DMS153 treated with DMSO at 0.1 percent for 48 hours (cell line): ENCODE results near the gene ATP13A5.

ENCODE experiments used
- DNase-seq: peaks from one replicate; lab custom pipeline; 2025; ENCODE audit not compliant: unreplicated experiment; lab: John Stamatoyannopoulos, UW

ATP13A5 gene

DNA sequence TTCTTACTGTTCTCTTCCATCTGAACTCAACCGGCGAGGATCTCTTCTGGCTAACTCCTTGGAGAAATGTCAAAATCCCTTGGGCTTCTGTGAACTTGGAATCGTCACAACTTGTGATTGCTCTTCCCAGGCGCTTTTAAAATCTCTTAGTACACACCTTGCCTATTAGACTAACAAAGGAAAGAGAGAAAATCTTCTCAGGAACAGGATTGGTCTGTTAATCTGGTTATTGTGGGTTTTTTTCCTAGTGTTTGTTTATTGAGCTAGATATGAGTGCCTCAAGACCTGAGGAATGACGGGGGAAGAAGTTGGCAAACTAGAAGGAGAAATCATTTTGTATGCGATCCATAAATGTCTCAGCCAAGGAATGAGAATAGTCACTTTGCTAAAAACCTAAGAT lies at the start of gene ATP13A5:
TSS of gene ATP13A5 (minus strand) at position 48 of the 400 bp plus-strand sequence. CDS start at position 20, 28 bp downstream.
- no peak for DNase-seq

DNA sequence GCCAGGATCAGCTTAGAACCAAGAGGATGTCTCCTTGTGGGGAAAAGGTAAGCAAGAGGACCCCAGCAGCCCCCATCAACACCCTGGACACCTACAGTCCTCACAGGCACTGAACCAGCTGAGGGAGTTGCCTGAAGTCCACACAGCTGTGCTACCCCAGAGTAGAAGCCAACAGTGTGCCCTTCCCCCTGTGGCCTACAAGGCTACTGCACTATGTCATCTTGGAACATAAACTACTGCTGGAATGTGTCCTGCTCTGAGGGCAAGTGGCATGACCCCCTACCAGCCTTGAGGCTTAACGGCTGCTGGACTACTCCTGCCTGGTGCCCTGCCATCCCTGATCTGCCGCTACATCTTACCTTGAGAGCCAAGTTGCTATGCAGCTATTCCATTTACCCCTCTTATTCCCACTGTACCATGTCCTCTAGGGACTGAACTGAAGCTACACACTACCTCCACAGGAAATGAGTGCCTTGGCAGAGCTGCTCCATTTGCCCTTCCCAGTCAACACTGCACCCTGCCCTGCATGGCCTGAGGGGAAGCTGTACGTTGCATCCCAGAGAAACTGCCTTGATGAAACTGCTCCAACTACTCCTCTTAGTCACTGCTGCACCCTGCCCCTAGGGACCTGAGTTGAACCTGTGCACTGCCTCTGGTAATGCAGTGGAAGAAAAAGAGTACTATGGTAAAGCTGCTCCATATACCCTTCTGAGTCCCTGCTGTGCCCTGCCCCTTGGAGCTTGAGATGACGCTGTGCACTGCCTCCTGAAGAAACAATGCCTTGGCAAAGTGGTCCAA lies 40.2 kb upstream of the ATP13A5 start:
- no peak for DNase-seq

- DNase-seq: no peak
These were observed 38.1 kb upstream of the ATP13A5 start for GRCh38 chr3:193416629-193417028.

DNA sequence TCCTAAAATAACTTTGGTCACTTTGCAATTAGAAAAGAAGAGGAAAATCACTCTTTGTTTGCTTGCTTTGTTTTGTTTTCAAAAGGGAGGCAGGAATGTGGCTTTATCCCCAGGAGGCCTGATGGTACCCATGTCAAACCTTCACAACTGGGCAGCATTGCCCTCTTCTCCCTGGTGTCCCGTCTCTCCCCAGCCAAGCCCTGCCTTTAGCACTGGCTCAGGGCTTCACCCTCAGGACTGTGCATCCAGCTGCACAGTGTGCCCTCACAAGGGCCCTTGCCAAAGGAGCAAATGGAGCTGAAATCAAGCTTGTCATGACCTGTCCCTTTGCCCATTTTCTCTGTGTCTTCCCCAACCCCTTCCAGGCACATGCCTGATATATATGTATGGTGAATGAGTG lies 29.1 kb upstream of the ATP13A5 start:
- DNase-seq: no peak

DNA sequence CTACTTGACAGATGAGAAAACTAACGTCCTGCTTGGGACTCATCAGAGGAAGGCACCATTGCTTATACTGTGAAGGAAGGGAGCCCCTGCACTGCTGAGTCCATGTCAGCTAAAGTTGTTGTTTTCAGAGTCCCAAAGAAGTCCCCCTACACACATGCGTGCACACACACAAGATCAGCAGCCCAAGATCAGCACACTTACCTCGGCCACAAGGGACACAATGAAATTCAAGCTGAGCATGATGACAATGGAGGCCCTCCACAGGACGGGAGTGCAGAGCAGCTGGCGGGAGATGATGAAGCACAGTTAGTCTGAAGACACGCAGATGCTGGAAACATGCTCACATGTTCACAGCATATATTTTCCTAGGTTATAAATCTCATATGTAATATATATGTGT lies 28.6 kb upstream of the ATP13A5 start:
- no peak for DNase-seq

DNA sequence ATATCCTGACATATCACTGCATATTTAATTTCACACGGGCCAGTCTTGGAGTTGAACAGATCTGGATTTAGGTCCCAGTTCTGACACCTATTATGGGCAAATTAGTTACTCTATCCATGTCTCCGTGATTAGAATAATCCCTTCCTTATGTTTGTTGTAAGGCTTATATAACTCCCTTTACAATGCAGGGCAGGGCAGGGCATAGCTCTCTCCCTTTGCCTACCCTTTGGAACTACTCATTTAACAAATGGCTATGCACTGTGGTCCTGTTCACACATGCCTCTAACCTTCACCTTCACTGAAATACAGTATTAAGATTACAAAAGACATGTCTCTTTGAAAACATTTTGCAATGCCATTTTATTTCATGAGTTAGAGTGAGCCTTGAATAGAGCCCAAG lies 24.8 kb upstream of the ATP13A5 start:
- no peak for DNase-seq

DNA sequence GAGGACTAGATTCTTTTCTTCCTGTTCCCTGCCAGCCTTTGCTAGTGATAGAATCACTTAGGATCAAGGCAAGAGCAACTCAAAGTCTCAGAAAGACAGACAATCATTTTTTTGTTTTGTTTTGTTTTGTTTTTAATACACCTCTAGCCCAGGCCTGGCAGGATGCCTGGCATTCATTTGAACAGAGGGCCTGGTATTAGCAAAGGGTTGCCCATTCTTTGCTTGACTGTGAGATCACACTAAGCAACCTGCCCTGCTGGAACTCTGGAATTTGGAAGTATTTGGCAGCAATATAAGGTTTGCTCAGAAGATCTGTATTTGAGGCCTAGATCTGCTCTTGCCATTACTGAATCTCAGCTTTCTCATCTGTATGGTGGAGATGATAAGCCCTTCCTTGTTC lies 21.8 kb upstream of the ATP13A5 start:
- no peak for DNase-seq

GRCh38 chr3:193396451-193397244 lies 18.1 kb upstream of the ATP13A5 start:
- DNase-seq: no peak

GRCh38 chr3:193391902-193392301 lies 13.3 kb upstream of the ATP13A5 start:
- DNase-seq: no peak

DNA sequence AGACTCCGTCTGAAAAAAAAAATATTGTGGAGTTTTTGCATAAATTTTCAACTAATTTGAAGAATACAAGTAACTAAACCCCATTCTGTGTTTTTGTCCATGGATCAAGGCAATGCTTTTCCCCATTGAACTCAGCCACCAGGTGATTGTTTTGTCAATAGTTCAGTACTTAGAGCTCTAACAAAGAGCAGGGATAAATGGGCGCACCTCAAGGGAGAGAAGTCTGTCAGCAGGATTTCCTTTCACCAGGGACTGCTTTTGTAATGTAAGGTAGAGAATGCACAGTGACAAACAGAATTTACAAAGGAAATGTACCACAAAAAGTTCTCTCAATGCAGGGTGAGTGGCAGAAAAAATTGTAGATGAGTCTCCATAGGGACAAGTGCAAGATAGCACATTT lies 10.8 kb upstream of the ATP13A5 start:
- no peak for DNase-seq

GRCh38 chr3:193388361-193388760 lies 9.8 kb upstream of the ATP13A5 start:
- no peak for DNase-seq

DNA sequence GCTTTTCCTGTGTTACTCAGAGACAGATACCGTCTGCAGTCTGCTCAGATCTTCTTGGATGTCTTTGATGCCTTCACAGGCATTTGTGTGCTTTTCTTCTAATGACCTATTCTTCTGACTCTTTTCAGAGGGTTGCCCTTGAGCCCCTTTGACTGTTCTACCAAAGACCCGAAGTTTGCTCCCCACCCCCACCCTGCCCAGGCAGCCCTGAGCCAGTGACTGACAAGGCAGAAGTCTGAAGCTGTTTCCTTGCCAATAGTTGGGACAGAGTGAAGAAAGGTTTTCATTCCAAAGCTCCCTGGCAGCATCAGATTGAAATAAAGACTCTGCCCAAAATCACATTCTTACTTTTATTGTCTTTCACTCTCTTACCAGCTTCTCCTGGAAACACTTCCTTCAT lies 9.0 kb upstream of the ATP13A5 start:
- no peak for DNase-seq

DNA sequence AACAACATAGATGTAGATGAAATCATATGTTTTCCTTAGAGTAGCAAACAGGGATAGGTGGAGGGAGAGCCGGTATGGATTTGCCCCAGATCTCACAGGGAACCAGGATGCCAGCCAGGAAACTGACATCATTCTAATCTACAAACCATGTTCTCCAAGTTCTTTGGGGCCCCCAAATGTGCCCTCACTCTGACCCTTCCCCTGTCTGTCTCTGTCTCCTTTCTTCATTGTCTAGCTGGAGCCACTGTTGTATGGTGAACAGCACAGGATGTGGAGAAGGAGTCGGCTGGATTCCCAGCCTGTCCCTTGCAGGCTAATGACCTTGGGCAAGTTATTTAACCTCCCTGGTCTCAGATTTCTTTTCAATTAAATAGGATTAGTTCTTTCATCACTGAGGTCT lies 962 bp downstream of the ATP13A5 start:
- no peak for DNase-seq

DNA sequence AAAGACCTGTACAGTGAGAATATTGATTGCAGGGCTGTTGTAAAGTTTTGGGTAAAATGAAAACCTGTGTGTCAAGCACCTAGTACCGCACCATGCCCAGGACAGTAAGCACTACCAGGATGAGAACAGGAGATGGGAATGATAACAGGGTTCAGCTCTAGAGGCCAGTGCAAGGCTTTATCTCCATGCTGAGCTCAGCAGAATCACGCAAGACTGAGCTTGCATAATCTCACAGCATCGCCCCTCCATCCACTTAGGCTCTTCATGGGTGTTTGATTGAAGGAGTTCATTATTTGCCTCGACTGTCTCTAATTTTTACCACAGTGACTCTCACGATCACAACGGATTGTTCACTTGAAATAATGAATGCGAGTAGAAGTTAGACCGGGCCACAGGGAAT lies 2.9 kb downstream of the ATP13A5 start:
- DNase-seq: no peak

- no peak for DNase-seq
These were observed 5.8 kb downstream of the ATP13A5 start for GRCh38 chr3:193372783-193373182.

DNA sequence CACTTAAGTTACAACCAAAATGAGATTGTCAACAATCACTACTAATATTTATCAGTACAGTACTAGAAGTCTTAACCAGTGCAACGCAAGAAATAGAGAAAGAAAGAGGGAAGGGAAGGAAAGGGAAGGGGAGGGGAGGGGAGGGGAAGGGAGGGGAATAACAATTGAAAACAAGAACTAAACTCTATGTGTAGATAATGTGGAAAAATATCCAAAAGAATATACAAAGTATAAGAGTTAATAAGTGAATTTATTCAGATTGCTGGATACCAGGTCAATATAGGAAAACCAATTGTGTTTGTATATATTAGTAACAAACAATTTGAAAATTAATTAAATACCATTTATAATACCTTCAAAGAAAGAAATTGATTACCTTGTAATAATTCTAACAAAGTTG lies 10.7 kb downstream of the ATP13A5 start:
- no peak for DNase-seq

DNA sequence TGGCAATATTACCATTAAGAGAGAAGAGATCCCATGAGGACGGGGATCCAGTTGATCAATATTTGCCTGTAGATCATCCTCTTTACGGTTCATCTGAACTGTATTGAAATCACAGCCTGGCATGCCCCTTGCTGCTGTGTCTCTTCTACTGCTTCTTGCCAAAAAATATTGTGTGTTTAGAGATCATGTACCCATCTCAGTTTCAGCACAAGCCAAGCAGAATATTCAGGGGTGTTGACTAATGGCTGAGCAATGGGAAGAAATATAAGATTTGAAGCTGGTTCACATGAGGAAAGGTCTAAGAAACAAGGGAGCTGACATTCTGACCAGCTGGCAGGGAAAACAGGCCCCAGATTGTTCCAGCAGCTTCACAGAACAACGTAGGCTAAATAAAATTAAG lies 21.3 kb downstream of the ATP13A5 start:
- no peak for DNase-seq

GRCh38 chr3:193354423-193354822 lies 24.1 kb downstream of the ATP13A5 start:
- no peak for DNase-seq

- no peak for DNase-seq
These were observed 27.8 kb downstream of the ATP13A5 start for GRCh38 chr3:193350744-193351143.

- DNase-seq: no peak
These were observed 29.9 kb downstream of the ATP13A5 start for GRCh38 chr3:193348686-193349085.

DNA sequence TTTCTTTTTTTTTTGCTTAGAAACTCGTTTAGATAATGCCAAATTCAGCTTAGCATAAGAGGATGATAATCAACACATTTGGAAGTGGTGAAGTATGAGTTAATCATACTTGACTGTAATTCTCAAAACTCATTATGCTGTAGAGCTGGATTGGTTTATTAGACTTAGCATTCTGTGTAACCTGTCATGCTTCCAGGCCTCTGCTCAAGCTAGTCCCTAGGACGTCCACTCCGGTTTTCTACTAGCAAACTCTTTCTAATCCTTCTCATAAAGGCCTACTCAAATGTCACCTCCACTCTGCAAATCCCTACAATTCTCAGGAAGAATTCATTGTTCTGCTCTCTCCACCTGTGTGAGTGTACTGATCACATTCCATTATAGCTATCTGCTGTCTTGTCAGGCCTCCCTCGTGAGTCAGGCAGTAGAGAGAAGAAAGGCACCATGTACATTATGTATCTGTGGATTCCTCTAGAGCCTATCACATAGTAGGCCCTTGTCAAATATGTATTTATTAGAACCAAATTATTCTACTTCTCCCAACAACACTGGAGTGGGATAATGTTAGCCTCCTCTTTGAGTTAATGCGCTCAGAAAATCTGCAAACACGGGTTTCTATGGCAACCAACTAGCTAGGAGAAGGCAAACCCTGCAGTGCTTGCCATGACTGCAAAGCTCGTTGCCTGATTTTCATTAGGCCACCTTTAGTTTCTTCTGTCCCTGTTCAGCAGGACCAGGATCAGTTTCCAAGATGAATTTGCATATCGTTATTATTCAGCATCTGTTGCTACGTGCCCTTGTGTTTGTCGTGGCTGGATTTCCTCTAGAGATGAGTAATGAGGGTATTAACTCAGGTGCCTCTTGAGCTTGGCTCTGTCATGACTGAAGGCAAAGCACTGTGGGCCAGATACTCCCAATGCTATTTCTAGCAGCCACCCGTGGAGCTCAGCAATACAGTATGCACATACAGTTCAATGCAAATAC lies 30.7 kb downstream of the ATP13A5 start:
- peak; percentile 5 for DNase-seq
